Measurements from ENCODE around the gene NDST1. TPM values are rescaled to one million over a fixed set of nuclear protein-coding genes. Genes with fewer than 3 reads are reported as not detected.

NDST1 gene
- total RNA-seq, 1 experiment from 2014 or later, result 33.1 TPM

DNA sequence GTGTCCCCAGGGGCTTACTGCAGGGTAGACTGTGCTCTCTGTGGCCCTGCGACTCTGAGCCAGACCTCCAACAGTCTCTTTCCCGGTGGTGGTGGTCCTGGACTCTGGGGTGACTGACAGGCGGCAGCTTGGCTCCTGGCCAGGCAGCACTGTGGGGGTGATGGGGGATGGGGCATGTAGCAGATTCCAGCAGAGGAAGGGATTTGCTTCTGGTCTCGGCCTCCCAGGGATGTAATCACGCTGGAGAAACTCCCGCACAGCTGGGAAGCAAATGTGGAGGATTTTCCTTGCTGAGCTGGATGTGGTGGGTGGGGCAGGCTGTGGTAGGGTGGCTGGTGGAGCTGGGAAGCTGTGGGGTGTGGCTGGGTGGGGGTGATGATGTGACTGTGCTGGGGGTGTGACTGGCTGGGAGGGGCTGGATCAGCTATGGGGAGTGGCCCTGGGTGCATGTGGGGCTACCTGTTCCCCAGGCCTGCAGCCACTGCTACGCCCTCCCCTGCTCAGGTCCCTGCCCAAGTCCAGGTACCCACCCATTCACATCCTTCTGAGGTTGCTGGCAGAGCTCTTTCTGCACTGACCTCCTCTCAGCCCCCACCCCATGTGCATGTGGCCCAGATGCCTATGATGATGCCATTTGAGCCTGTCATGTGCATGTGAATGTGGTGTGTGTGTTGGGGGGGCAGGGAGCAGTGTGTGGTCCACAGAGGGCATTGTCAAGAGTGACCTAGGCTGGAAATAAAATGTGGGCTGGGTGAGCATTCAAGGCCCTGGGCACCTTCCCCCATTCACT lies 3.8 kb downstream of the NDST1 start:
- H3K27me3 ChIP-seq (ENCODE audit: insufficient read depth, low read length), result no peaks in the 10 kb centered on the region
- no peaks in the 10 kb centered on the region for H3K9me3 ChIP-seq (ENCODE audit: control insufficient read depth in 1 of 2, insufficient read depth in 1 of 2, low read depth in 1 of 2, low read length in 2 of 2)
- ChIA-PET CTCF (interaction anchor here (1.3 kb wide), 1 partner anchor 62 kb away, joined by 3 read pairs; the partner anchor contains the start of gene RPS14), RAD21 (ENCODE audit: low non-redundant PET in 1 of 2, low total read pairs in 2 of 2, uncharacterized antibody in 2 of 2, unreplicated experiment in 2 of 2) (no interaction called here), POLR2A (interaction anchor here (1.3 kb wide), 1 partner anchor 10 kb away, joined by 3 read pairs; no protein-coding TSS in a partner anchor)
- peaks cover 13 to 44% of the 10 kb centered on the region in 2 experiments for H3K4me1 ChIP-seq (ENCODE audit: control insufficient read depth in 1 of 2, insufficient read depth in 2 of 2, low read length in 2 of 2)
- no peak overlapping the region for H3K9ac ChIP-seq (ENCODE audit: low read length)
- no peaks in the 10 kb centered on the region for H3K9me2 ChIP-seq (ENCODE audit: insufficient read depth)
- intact Hi-C loops (cut with micrococcal nuclease), result no loop called here
- DNase-seq (ENCODE audit: low read depth, low spot score) (no peak), ATAC-seq (peak; percentile 62)
- H3K27ac ChIP-seq (ENCODE audit: low read depth, low read length), result no peak overlapping the region
- H3K79me2 ChIP-seq (ENCODE audit: insufficient read depth, low read length), result peaks cover 52% of the 10 kb centered on the region; the same call in 1 of the 2 replicates
- H3K4me2 ChIP-seq (ENCODE audit: low read length), result peak overlapping the region; percentile 36
- H2AFZ ChIP-seq (ENCODE audit: low read depth, low read length, poor library complexity, severe bottlenecking), result no peak overlapping the region
- TF ChIP-seq RAD21 (IDR thresholded peaks at IDR 0.05; ENCODE audit: low read depth), result no peak
- TF ChIP-seq EZH2phosphoT487 (IDR thresholded peaks at IDR 0.05; ENCODE audit: borderline replicate concordance), result no peak
- TF ChIP-seq POLR2A (IDR thresholded peaks at IDR 0.05; ENCODE audit: borderline replicate concordance, extremely low read depth, insufficient read depth, insufficient read length), result no peak
- no peak for TF ChIP-seq REST (IDR thresholded peaks at IDR 0.05; ENCODE audit: low read depth)
- TF ChIP-seq EZH2 (IDR thresholded peaks at IDR 0.05), result no peak
- TF ChIP-seq SIN3A (IDR thresholded peaks at IDR 0.05; ENCODE audit: low read depth), result no peak
- no peaks in the 10 kb centered on the region for H3K36me3 ChIP-seq (ENCODE audit: control insufficient read depth in 1 of 2, insufficient read depth in 2 of 2, low read length in 2 of 2)
- H4K20me1 ChIP-seq (ENCODE audit: insufficient read depth), result no peaks in the 10 kb centered on the region; the same call in 1 of the 2 replicates
- BruUV-seq (replicated peaks), result no TSS peak
- H3K4me3 ChIP-seq (replicated peaks in 1 of 2; ENCODE audit: low read depth in 1 of 2, low read length in 2 of 2), result no peak overlapping the region
